Esophagus (tissue), 2 donors: Measurements from ENCODE around the gene ATP1B3. TPM values are rescaled to one million over a fixed set of nuclear protein-coding genes. Genes with fewer than 3 reads are reported as not detected.
A peak's percentile ranks its signal among the peaks of the same experiment; 100 is the strongest.
"Not testable (repeated sequence)": the region's sequence is repeated elsewhere in the genome, so short reads cannot be mapped to it uniquely, and the experiment has no call there.

Source experiments
- H3K27ac ChIP-seq, 2 donors: one replicate each; pipeline ENCODE4 v1.5.1; 2013; ENCODE audit warnings: low read depth in 2 of 2, mild to moderate bottlenecking in 2 of 2, inconsistent platforms in 1 of 2, low read length in 1 of 2, moderate library complexity in 1 of 2
- H3K27me3 ChIP-seq, 2 donors: one replicate each; pipeline ENCODE4 v1.6.1; 2013; ENCODE audit warnings: low read length in 2 of 2, control low read depth in 1 of 2, mild to moderate bottlenecking in 1 of 2; ENCODE audit not compliant: insufficient read depth in 2 of 2, control insufficient read depth in 1 of 2
- H3K36me3 ChIP-seq, 2 donors: one replicate each; pipeline ENCODE4 v1.6.1; 2013; ENCODE audit warnings: low read length in 1 of 2; ENCODE audit not compliant: control insufficient read depth in 2 of 2, insufficient read depth in 2 of 2
- H3K4me1 ChIP-seq, 2 donors: one replicate each; pipeline ENCODE4 v1.6.1; 2013; ENCODE audit warnings: low read length in 1 of 2; ENCODE audit not compliant: control insufficient read depth in 2 of 2, insufficient read depth in 2 of 2
- H3K4me3 ChIP-seq, 2 donors: one replicate each; pipeline ENCODE4 v1.5.1; 2013; ENCODE audit warnings: low read length in 2 of 2, mild to moderate bottlenecking in 2 of 2, low read depth in 1 of 2, moderate library complexity in 1 of 2
- H3K9me3 ChIP-seq, 2 donors: one replicate each; pipeline ENCODE4 v1.6.1; 2013; ENCODE audit warnings: mild to moderate bottlenecking in 2 of 2, low read depth in 1 of 2, low read length in 1 of 2, moderate library complexity in 1 of 2; ENCODE audit not compliant: control insufficient read depth in 2 of 2, insufficient read depth in 1 of 2
- WGBS, 2 donors: extraction: QIAGEN DNeasy Blood & Tissue Kit; methylation state at CpG; one replicate each; pipeline ENCODE4 v1.1.7; 2013; 5-methylcytosine and 5-hydroxymethylcytosine counted together
- polyA plus RNA-seq, 2 donors: library from polyadenylated mRNA; stranded (reverse); fragments of 200-250 nt; gene quantifications; one replicate each; pipeline ENCODE4 v1.2.3, GENCODE V29; 2013
- donor health status: healthy with polysubstance abuse.
- donor health status: Bipolar disorder and iron deficiency.

ATP1B3 gene
- polyA plus RNA-seq, 2 donors = 134 to 173 TPM

GRCh38 chr3:141875374-141875892 lies 1.0 kb upstream of the ATP1B3 start:
- H3K9me3 ChIP-seq = no peaks in the 10 kb centered on the region
- WGBS, 2 donors = 0 to 1% methylated on average over 19 of the region's 19 CpGs

GRCh38 chr3:141875893-141876380 lies 506 bp upstream of the ATP1B3 start:
- no peaks in the 10 kb centered on the region for H3K36me3 ChIP-seq
- peak overlapping the region; percentile 97 to 99 for H3K27ac ChIP-seq
- H3K4me3 ChIP-seq = peak overlapping the region; percentile 67 to 79
- H3K4me1 ChIP-seq = peaks cover 2% of the 10 kb centered on the region in 2 donors
- WGBS, 2 donors = 0% methylated on average over 42 of the region's 42 CpGs
- H3K9me3 ChIP-seq = no peaks in the 10 kb centered on the region
- no peaks in the 10 kb centered on the region for H3K27me3 ChIP-seq

More at GRCh38 chr3:141875374-141875892, 1.0 kb upstream of the ATP1B3 start:
- Histone ChIP-seq H3K27ac (peak overlapping the region; percentile 97 to 99), H3K4me3 (peak overlapping the region; percentile 67 to 79), H3K4me1 (peaks cover 0 to 2% of the 10 kb centered on the region in 2 donors), H3K27me3 (no peaks in the 10 kb centered on the region), H3K36me3 (no peaks in the 10 kb centered on the region)

- Histone ChIP-seq H3K27me3 (no peaks in the 10 kb centered on the region), H3K36me3 (no peaks in the 10 kb centered on the region), H3K9me3 (no peaks in the 10 kb centered on the region), H3K4me3 (peak overlapping the region; percentile 79 to 93), H3K4me1 (peaks cover 2 to 4% of the 10 kb centered on the region in 2 donors), H3K27ac (peak overlapping the region; percentile 97 to 99)
- WGBS, 2 donors = 0 to 1% methylated on average over 48 to 76 of the region's 76 CpGs
Observed at GRCh38 chr3:141876891-141877621, 613 bp downstream of the ATP1B3 start.

GRCh38 chr3:141877911-141878310 lies 1.5 kb downstream of the ATP1B3 start:
- Histone ChIP-seq H3K4me1 (peaks cover 2 to 4% of the 10 kb centered on the region in 2 donors), H3K27me3 (no peaks in the 10 kb centered on the region), H3K36me3 (no peaks in the 10 kb centered on the region), H3K9me3 (no peaks in the 10 kb centered on the region), H3K27ac (peak overlapping the region in 1 of 2 donors; percentile 40), H3K4me3 (peak overlapping the region; percentile 21 to 79)
- 11 to 34% methylated on average over 3 of the region's 3 CpGs for WGBS, 2 donors

- Histone ChIP-seq H3K4me3 (peak overlapping the region in 1 of 2 donors; percentile 79), H3K27me3 (no peaks in the 10 kb centered on the region), H3K27ac (no peak overlapping the region), H3K4me1 (peaks cover 2 to 4% of the 10 kb centered on the region in 2 donors), H3K9me3 (no peaks in the 10 kb centered on the region), H3K36me3 (no peaks in the 10 kb centered on the region)
- 27 to 50% methylated on average over 1 of the region's 1 CpG for WGBS, 2 donors
Observed at GRCh38 chr3:141878326-141878725, 1.9 kb downstream of the ATP1B3 start.

DNA sequence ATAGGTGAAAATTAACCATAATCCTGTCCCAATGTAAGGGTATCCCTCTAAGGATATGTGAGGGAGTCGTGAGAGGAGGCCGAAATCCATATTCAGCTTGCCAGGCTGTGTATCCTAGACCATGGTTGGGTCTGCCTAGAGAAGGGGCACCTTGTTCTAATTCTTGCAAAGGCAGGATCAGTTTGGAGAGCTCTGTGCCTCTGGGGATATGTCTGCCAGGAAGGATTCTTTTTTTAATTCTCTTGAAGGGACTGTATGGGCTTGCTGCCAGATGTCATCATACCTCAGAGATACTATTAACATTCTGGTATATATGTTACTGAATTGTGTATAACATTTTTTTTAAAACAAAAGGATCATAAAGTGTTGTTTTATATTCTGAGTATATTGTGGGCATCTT lies 2.4 kb downstream of the ATP1B3 start:
- peaks cover 2 to 4% of the 10 kb centered on the region in 2 donors for H3K4me1 ChIP-seq
- 46 to 67% methylated on average over 2 of the region's 2 CpGs for WGBS, 2 donors
- peak overlapping the region in 1 of 2 donors; percentile 18 for H3K27ac ChIP-seq
- H3K9me3 ChIP-seq = no peaks in the 10 kb centered on the region
- H3K36me3 ChIP-seq = no peaks in the 10 kb centered on the region
- H3K27me3 ChIP-seq = no peaks in the 10 kb centered on the region
- peak overlapping the region; percentile 14 to 79 for H3K4me3 ChIP-seq

GRCh38 chr3:141881702-141882101 lies 5.3 kb downstream of the ATP1B3 start:
- no peak overlapping the region for H3K4me3 ChIP-seq
- no peak overlapping the region for H3K27ac ChIP-seq
- no peaks in the 10 kb centered on the region for H3K27me3 ChIP-seq
- H3K4me1 ChIP-seq = peaks cover 2 to 7% of the 10 kb centered on the region in 2 donors
- H3K9me3 ChIP-seq = no peaks in the 10 kb centered on the region
- 57 to 67% methylated on average over 4 of the region's 4 CpGs for WGBS, 2 donors
- H3K36me3 ChIP-seq = no peaks in the 10 kb centered on the region

GRCh38 chr3:141887051-141887450 lies 10.6 kb downstream of the ATP1B3 start:
- Histone ChIP-seq H3K36me3 (no peaks in the 10 kb centered on the region), H3K27ac (no peak overlapping the region), H3K4me1 (peaks cover 0 to 3% of the 10 kb centered on the region in 2 donors), H3K27me3 (no peaks in the 10 kb centered on the region), H3K4me3 (no peak overlapping the region), H3K9me3 (no peaks in the 10 kb centered on the region)
- 81 to 88% methylated on average over 5 of the region's 5 CpGs for WGBS, 2 donors

DNA sequence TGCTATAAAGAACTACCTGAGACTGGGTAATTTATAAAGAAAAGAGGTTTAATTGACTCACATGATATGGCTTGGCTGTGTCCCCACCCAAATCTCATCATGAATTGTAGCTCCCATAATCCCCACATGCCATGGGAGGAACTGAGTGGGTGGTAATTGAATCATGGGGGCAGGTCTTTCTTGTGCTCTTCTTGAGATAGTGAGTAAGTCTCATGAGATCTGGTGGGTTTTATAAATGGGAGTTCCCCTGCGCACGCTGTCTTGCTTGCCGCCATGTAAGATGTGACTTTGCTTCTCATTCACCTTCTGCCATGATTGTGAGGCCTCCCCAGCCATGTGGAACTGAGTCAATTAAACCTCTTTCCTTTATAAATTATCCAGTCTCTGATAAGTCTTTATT lies 12.1 kb downstream of the ATP1B3 start:
- not testable (repeated sequence) for H3K36me3 ChIP-seq, H3K9me3 ChIP-seq, H3K4me3 ChIP-seq, H3K27me3 ChIP-seq, H3K27ac ChIP-seq, H3K4me1 ChIP-seq
- WGBS, 2 donors = 65 to 96% methylated on average over 3 of the region's 3 CpGs
